GM15510 (cell line): Measurements from ENCODE around the gene IRF2BP2.

Experiments used
- POLR2A ChIP-seq: IDR thresholded peaks from 3 replicates; pipeline ENCODE4 v1.6.1; 2011; ENCODE audit warnings: borderline replicate concordance; ENCODE audit not compliant: insufficient read length; ENCODE audit errors: extremely low read depth

The IRF2BP2 gene

GRCh38 chr1:234610061-234610665 lies at the start of gene IRF2BP2:
TSS of gene IRF2BP2 (minus strand) at chr1:234610178. CDS start at chr1:234609494, 684 bp downstream.
- TF ChIP-seq POLR2A = peak; percentile 97

GRCh38 chr1:234659538-234659937 lies 49.6 kb upstream of the IRF2BP2 start:
- no peak for TF ChIP-seq POLR2A

GRCh38 chr1:234658138-234658537 lies 48.2 kb upstream of the IRF2BP2 start:
- TF ChIP-seq POLR2A = no peak

- no peak for TF ChIP-seq POLR2A
Observed at GRCh38 chr1:234656944-234657654, 47.1 kb upstream of the IRF2BP2 start.

GRCh38 chr1:234656070-234656895 lies 46.3 kb upstream of the IRF2BP2 start:
- no peak for TF ChIP-seq POLR2A

- no peak for TF ChIP-seq POLR2A
Observed at GRCh38 chr1:234655328-234656069, 45.5 kb upstream of the IRF2BP2 start.

GRCh38 chr1:234654002-234654733 lies 44.2 kb upstream of the IRF2BP2 start:
- no peak for TF ChIP-seq POLR2A

- no peak for TF ChIP-seq POLR2A
Observed at GRCh38 chr1:234649432-234650081, 39.6 kb upstream of the IRF2BP2 start.

GRCh38 chr1:234647758-234648157 lies 37.8 kb upstream of the IRF2BP2 start:
- TF ChIP-seq POLR2A = no peak

GRCh38 chr1:234647245-234647644 lies 37.3 kb upstream of the IRF2BP2 start:
- TF ChIP-seq POLR2A = no peak

- no peak for TF ChIP-seq POLR2A
Observed at GRCh38 chr1:234645964-234646363, 36.0 kb upstream of the IRF2BP2 start.

GRCh38 chr1:234645474-234645953 lies 35.5 kb upstream of the IRF2BP2 start:
- TF ChIP-seq POLR2A = no peak

- TF ChIP-seq POLR2A = no peak
Observed at GRCh38 chr1:234644928-234645327, 35.0 kb upstream of the IRF2BP2 start.

GRCh38 chr1:234643850-234644134 lies 33.8 kb upstream of the IRF2BP2 start:
- no peak for TF ChIP-seq POLR2A
